Naive thymus-derived CD4-positive, alpha-beta T cell (primary cell): ENCODE results near the gene BNIP1. TPM values are rescaled to one million over a fixed set of nuclear protein-coding genes. Genes with fewer than 3 reads are reported as not detected.

Source experiments
- ATAC-seq: fragments of 150-1000 bp; cut with Tn5 transposase; 2 replicates; pipeline ENCODE4 v1.10.0; 2021; ENCODE audit warnings: mild to moderate bottlenecking, moderate library complexity
- CTCF ChIA-PET: fragments of 350-600 bp; sonication (Branson Sonifier 250); formaldehyde crosslinking; loops from one replicate; lab custom pipeline; 2021; ENCODE audit warnings: antibody characterized with exemption; lab: Charles Lee
- POLR2A ChIA-PET: fragments of 350-600 bp; sonication (Branson Sonifier 250); formaldehyde crosslinking; loops from one replicate; lab custom pipeline; 2021; ENCODE audit warnings: antibody characterized with exemption, inconsistent platforms; lab: Charles Lee
- DNase-seq, 9 donors: peaks; one replicate each; pipeline versions ENCODE4 v3.0.0 to v3.0.0-alpha.2; 2020 to 2022; ENCODE audit warnings: mixed read lengths in 1 of 9
- H3K27ac ChIP-seq: one replicate; pipeline ENCODE4 v1.7.0; 2013; ENCODE audit warnings: mild to moderate bottlenecking, low read depth, low read length, moderate library complexity
- H3K27me3 ChIP-seq, 2 donors: one replicate each; pipeline ENCODE4 v1.7.0; 2013; ENCODE audit warnings: low read length in 2 of 2, mild to moderate bottlenecking in 2 of 2, moderate library complexity in 2 of 2; ENCODE audit not compliant: control insufficient read depth in 2 of 2, insufficient read depth in 2 of 2
- H3K36me3 ChIP-seq, 3 experiments: 1 replicate in 2 of 3; 2 replicates in 1 of 3; pipeline ENCODE4 v1.7.0; 2013; ENCODE audit warnings: low read length in 3 of 3, mild to moderate bottlenecking in 3 of 3, moderate library complexity in 1 of 3; ENCODE audit not compliant: insufficient read depth in 3 of 3, control insufficient read depth in 2 of 3
- H3K4me1 ChIP-seq, 2 donors: one replicate each; pipeline ENCODE4 v1.7.0; 2013; ENCODE audit warnings: low read length in 2 of 2, mild to moderate bottlenecking in 2 of 2, moderate library complexity in 1 of 2; ENCODE audit not compliant: control insufficient read depth in 2 of 2, insufficient read depth in 2 of 2
- H3K4me3 ChIP-seq: 2 replicates; pipeline ENCODE4 v1.7.0; 2013; ENCODE audit warnings: mild to moderate bottlenecking, low read length
- H3K9me3 ChIP-seq, 3 experiments: 1 replicate in 2 of 3; 2 replicates in 1 of 3; pipeline ENCODE4 v1.7.0; 2013; ENCODE audit warnings: low read length in 3 of 3; ENCODE audit not compliant: control insufficient read depth in 2 of 3
- H3K27ac Mint-ChIP-seq, 9 donors: one replicate each; pipeline ENCODE4 v1.8.0; 2020 to 2022; ENCODE audit warnings: mixed read lengths in 9 of 9, mild to moderate bottlenecking in 8 of 9, moderate library complexity in 5 of 9, inconsistent platforms in 2 of 9
- H3K27me3 Mint-ChIP-seq, 5 donors: one replicate each; pipeline ENCODE4 v1.8.0; 2021 to 2022; ENCODE audit warnings: mixed read lengths in 5 of 5, mild to moderate bottlenecking in 1 of 5
- H3K36me3 Mint-ChIP-seq, 5 donors: one replicate each; pipeline ENCODE4 v1.8.0; 2020 to 2022; ENCODE audit warnings: mixed read lengths in 5 of 5, mild to moderate bottlenecking in 3 of 5, inconsistent platforms in 1 of 5
- H3K4me1 Mint-ChIP-seq, 7 donors: one replicate each; pipeline ENCODE4 v1.8.0; 2020 to 2022; ENCODE audit warnings: mixed read lengths in 7 of 7, mild to moderate bottlenecking in 3 of 7, inconsistent platforms in 1 of 7
- H3K4me3 Mint-ChIP-seq, 10 donors: one replicate each; pipeline ENCODE4 v1.8.0; 2020 to 2022; ENCODE audit warnings: mild to moderate bottlenecking in 10 of 10, mixed read lengths in 10 of 10, moderate library complexity in 6 of 10, inconsistent platforms in 2 of 10
- H3K9me3 Mint-ChIP-seq, 11 donors: one replicate each; pipeline ENCODE4 v1.8.0; 2020 to 2022; ENCODE audit warnings: mixed read lengths in 11 of 11, mild to moderate bottlenecking in 4 of 11, inconsistent platforms in 1 of 11, moderate library complexity in 1 of 11
- intact Hi-C, 2 donors: fragments of 100-400 bp; cut with micrococcal nuclease; formaldehyde crosslinking; loops; one replicate each; pipeline ENCODE4 v1.15.1; 2023
- polyA plus RNA-seq, 2 donors: library from polyadenylated mRNA; unstranded; fragments of 300-500 nt; fragmentation: Illumina TruSeq; gene quantifications; one replicate each; pipeline ENCODE4 v1.2.3, GENCODE V29; 2021
- total RNA-seq, 6 experiments: library from RNA in 5 of 6; stranded (reverse) in 5 of 6; gene quantifications; 1 replicate in 5 of 6; 2 replicates in 1 of 6; pipeline ENCODE4 v1.2.3 and lab custom pipeline; 2021 to 2026

The BNIP1 gene
- total and polyA plus RNA-seq, 7 experiments from 2014 or later, result 5.5 to 23.2 (median 15.3) TPM

- Mint-ChIP-seq H3K4me1 (peaks cover 0 to 4% (median 0%) of the 10 kb centered on the region in 7 donors), H3K9me3 (peaks cover 0 to 1% (median 0%) of the 10 kb centered on the region in 11 donors), H3K36me3 (no peaks in the 10 kb centered on the region), H3K27ac (no peak overlapping the region), H3K4me3 (no peak overlapping the region), H3K27me3 (peaks cover 23 to 69% (median 52%) of the 10 kb centered on the region in 5 donors)
- Histone ChIP-seq H3K4me3 (no peak overlapping the region), H3K4me1 (no peaks in the 10 kb centered on the region), H3K27ac (no peak overlapping the region), H3K36me3 (no peaks in the 10 kb centered on the region), H3K9me3 (no peaks in the 10 kb centered on the region), H3K27me3 (peaks cover 0 to 4% of the 10 kb centered on the region in 2 donors)
- CTCF ChIA-PET, result interaction anchor here (0.9 kb wide), 1 partner anchor 9 kb away, joined by 3 read pairs; no protein-coding TSS in a partner anchor
- ATAC-seq (no peak), DNase-seq (no peak)
- POLR2A ChIA-PET, result no interaction called here
- intact Hi-C loops, result loop anchor here in 1 of 2 donors (2.0 kb wide), 1 partner anchor 61 kb away; the partner anchor contains the start of gene BNIP1
Measured at GRCh38 chr5:173205916-173206315, 61.6 kb downstream of the BNIP1 start.

- Histone ChIP-seq H3K4me1 (no peaks in the 10 kb centered on the region), H3K4me3 (no peak overlapping the region), H3K36me3 (no peaks in the 10 kb centered on the region), H3K9me3 (no peaks in the 10 kb centered on the region), H3K27me3 (peaks cover 0 to 4% of the 10 kb centered on the region in 2 donors), H3K27ac (no peak overlapping the region)
- peaks cover 11 to 56% (median 51%) of the 10 kb centered on the region in 5 donors for H3K27me3 Mint-ChIP-seq
- peak overlapping the region in 1 of 9 donors; percentile 72 for H3K27ac Mint-ChIP-seq
- no peak for DNase-seq
- no peak overlapping the region for H3K4me3 Mint-ChIP-seq
- POLR2A ChIA-PET, result no interaction called here
- H3K36me3 Mint-ChIP-seq, result no peaks in the 10 kb centered on the region
- peaks cover 0 to 4% (median 0%) of the 10 kb centered on the region in 7 donors for H3K4me1 Mint-ChIP-seq
- CTCF ChIA-PET, result no interaction called here
- peaks cover 0 to 14% (median 4%) of the 10 kb centered on the region in 11 donors for H3K9me3 Mint-ChIP-seq
- ATAC-seq, result no peak
- intact Hi-C loops, result no loop called here
Measured at GRCh38 chr5:173208296-173208695, 64.0 kb downstream of the BNIP1 start.

- Histone ChIP-seq H3K4me1 (no peaks in the 10 kb centered on the region), H3K27me3 (no peaks in the 10 kb centered on the region), H3K27ac (no peak overlapping the region), H3K9me3 (no peaks in the 10 kb centered on the region), H3K4me3 (no peak overlapping the region), H3K36me3 (no peaks in the 10 kb centered on the region)
- ChIA-PET CTCF (no interaction called here), POLR2A (no interaction called here)
- Mint-ChIP-seq H3K4me3 (no peak overlapping the region), H3K9me3 (peaks cover 0 to 14% (median 4%) of the 10 kb centered on the region in 11 donors), H3K27me3 (peaks cover 0 to 41% (median 34%) of the 10 kb centered on the region in 5 donors), H3K36me3 (no peaks in the 10 kb centered on the region), H3K27ac (peak overlapping the region in 1 of 9 donors; percentile 23), H3K4me1 (peaks cover 0 to 3% (median 0%) of the 10 kb centered on the region in 7 donors)
- ATAC-seq (no peak), DNase-seq (no peak)
- intact Hi-C loops, result no loop called here
Measured at GRCh38 chr5:173210877-173211276, 66.5 kb downstream of the BNIP1 start.

- no peaks in the 10 kb centered on the region for H3K4me1 ChIP-seq
- POLR2A ChIA-PET, result no interaction called here
- peaks cover 0 to 14% (median 4%) of the 10 kb centered on the region in 11 donors for H3K9me3 Mint-ChIP-seq
- H3K36me3 ChIP-seq, result no peaks in the 10 kb centered on the region
- H3K4me3 Mint-ChIP-seq, result no peak overlapping the region
- ATAC-seq (no peak), DNase-seq (no peak)
- H3K9me3 ChIP-seq, result no peaks in the 10 kb centered on the region
- peaks cover 0 to 3% (median 0%) of the 10 kb centered on the region in 7 donors for H3K4me1 Mint-ChIP-seq
- no peaks in the 10 kb centered on the region for H3K27me3 ChIP-seq
- no peak overlapping the region for H3K27ac Mint-ChIP-seq
- no peak overlapping the region for H3K4me3 ChIP-seq
- CTCF ChIA-PET, result no interaction called here
- H3K27ac ChIP-seq, result no peak overlapping the region
- peaks cover 0 to 45% (median 34%) of the 10 kb centered on the region in 5 donors for H3K27me3 Mint-ChIP-seq
- H3K36me3 Mint-ChIP-seq, result no peaks in the 10 kb centered on the region
- intact Hi-C loops, result no loop called here
Measured at GRCh38 chr5:173211284-173211683, 67.0 kb downstream of the BNIP1 start.

GRCh38 chr5:173213236-173213933, 69.1 kb downstream of the BNIP1 start:
- DNase-seq (no peak), ATAC-seq (no peak)
- Histone ChIP-seq H3K27ac (no peak overlapping the region), H3K4me3 (no peak overlapping the region), H3K4me1 (no peaks in the 10 kb centered on the region), H3K27me3 (no peaks in the 10 kb centered on the region), H3K36me3 (no peaks in the 10 kb centered on the region), H3K9me3 (no peaks in the 10 kb centered on the region)
- H3K4me3 Mint-ChIP-seq, result no peak overlapping the region
- no peaks in the 10 kb centered on the region for H3K36me3 Mint-ChIP-seq
- H3K27ac Mint-ChIP-seq, result no peak overlapping the region
- POLR2A ChIA-PET, result no interaction called here
- CTCF ChIA-PET, result no interaction called here
- peaks cover 0 to 3% (median 0%) of the 10 kb centered on the region in 7 donors for H3K4me1 Mint-ChIP-seq
- peaks cover 0 to 14% (median 4%) of the 10 kb centered on the region in 11 donors for H3K9me3 Mint-ChIP-seq
- intact Hi-C loops, result no loop called here
- peaks cover 5 to 43% (median 27%) of the 10 kb centered on the region in 5 donors for H3K27me3 Mint-ChIP-seq

Other genes with a start within 250 kb of the BNIP1 start
- 10 to 100 TPM in 3 of 5 experiments, 1 to 10 TPM in 2; 9.6 to 40.0 (median 12.9) TPM for gene RPL26L1, start 185.1 kb upstream of the BNIP1 start, total RNA-seq
- 10 to 100 TPM; 29.7 to 37.1 TPM for gene RPL26L1, start 185.1 kb upstream of the BNIP1 start, polyA plus RNA-seq
- gene ATP6V0E1, start 160.8 kb upstream of the BNIP1 start, total RNA-seq, result 100 to 1,000 TPM in 4 of 5 experiments, 10 to 100 TPM in 1; 61.8 to 170 (median 119) TPM
- 100 to 1,000 TPM; 415 to 455 TPM for gene ATP6V0E1, start 160.8 kb upstream of the BNIP1 start, polyA plus RNA-seq
- gene CREBRF, start 88.2 kb upstream of the BNIP1 start, total RNA-seq, result 100 to 1,000 TPM in 4 of 5 experiments, 10 to 100 TPM in 1; 18.9 to 105 (median 102) TPM
- gene CREBRF, start 88.2 kb upstream of the BNIP1 start, polyA plus RNA-seq, result 10 to 100 TPM; 61.7 to 67.5 TPM
- not detected for gene NKX2-5, start 90.7 kb downstream of the BNIP1 start, total RNA-seq
- not detected for gene NKX2-5, start 90.7 kb downstream of the BNIP1 start, polyA plus RNA-seq
- gene STC2, start 183.9 kb downstream of the BNIP1 start, total RNA-seq, result 10 to 100 TPM in 1 of 5 experiments, not detected in 4; 28.3 TPM
- gene STC2, start 183.9 kb downstream of the BNIP1 start, polyA plus RNA-seq, result not detected